NCI-H2171 treated with DMSO at 0.1 percent for 48 hours (cell line): ENCODE measurements around the gene MSANTD1.

Experiments
- DNase-seq: peaks from one replicate; lab custom pipeline; 2025; lab: John Stamatoyannopoulos, UW

The MSANTD1 gene

DNA sequence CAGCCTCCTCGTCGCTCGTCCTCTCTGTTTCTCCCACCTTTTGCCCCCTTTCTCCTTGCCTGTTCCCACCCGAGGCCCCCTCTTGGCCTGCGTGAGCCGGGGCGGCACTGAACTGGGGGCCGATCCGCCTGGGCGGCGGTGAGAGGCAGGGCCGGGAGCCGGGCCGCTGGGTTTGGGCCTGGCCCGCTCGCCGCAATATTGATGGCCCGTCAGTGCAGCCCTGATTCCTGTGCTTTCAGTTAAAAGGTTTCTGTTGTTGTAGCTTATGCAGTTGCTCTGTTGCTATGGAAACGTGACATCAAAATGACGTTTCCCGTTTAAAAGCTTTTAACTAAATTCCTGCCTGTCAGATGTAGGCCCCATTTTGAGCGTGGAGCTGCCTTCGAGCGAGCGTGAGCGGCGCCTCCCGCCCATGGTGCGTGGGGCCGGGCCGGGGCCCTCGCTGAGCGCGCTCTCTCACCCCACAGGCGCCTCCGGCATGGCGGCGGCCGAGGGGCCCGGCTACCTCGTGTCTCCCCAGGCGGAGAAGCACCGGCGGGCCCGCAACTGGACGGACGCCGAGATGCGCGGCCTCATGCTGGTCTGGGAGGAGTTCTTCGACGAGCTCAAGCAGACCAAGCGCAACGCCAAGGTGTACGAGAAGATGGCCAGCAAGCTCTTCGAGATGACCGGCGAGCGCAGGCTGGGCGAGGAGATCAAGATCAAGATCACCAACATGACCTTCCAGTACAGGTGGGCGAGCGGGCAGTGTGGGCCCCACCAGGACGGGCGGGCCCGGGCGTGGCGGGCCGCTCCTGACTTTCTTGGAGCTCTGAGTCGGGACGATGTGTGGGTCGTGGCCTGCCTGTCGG, at the start of gene MSANTD1:
Gene MSANTD1, plus strand, starts transcription at position 349 of the 851 bp plus-strand sequence. Its CDS starts 64 bp downstream, at position 413.
- DNase-seq: no peak

GRCh38 chr4:3199653-3200422, 49.1 kb upstream of the MSANTD1 start:
- no peak for DNase-seq

GRCh38 chr4:3200423-3201090, 48.4 kb upstream of the MSANTD1 start:
- DNase-seq: no peak

- no peak for DNase-seq
Measured at GRCh38 chr4:3201718-3202702, 46.9 kb upstream of the MSANTD1 start.

DNA sequence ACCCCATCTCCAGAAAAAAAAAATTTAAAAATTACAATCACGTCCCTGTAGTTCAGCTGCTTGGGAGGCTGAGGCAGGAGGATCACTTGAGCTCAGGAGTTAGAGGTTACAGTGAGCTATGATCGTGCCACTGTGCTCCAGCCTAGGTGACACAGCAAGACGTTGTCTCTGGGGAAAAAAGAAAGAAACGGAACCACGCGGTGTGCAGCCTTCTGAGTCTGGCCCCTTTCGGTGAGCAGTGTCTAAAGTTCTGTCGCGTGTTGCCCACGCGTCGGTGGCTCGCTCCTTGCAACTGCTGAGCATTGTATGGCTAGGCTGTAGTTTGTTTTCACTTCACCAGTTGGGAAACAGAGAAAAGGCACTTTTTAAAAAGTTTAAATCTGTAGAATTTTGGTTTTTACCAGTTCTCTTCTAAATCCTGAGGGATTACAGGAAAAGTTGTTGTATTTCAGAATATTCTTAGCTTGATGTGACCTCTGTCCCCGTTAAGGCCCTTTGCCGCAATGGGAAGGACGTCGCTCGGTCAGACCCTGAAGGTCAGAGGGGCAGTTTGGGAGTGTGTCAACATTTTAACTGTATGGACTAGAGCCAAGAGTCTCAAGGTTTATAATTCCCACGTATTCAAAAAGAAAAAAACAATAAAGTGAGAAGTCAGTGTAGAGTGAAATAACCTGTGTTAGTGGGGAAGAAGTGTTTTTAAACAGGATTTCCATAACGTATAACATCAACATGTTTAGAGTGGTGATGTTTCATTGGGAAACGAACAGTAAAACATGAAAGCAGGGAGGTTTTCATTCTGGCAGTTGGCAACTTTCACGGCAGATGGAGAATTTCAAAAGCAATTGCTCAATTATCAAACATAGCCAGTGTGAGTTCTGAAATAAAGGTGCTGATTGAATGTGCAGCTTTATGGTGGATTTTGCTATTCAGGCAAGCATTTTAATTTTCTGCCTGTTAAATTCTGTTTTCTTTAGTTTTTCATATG, 45.8 kb upstream of the MSANTD1 start:
- no peak for DNase-seq

DNA sequence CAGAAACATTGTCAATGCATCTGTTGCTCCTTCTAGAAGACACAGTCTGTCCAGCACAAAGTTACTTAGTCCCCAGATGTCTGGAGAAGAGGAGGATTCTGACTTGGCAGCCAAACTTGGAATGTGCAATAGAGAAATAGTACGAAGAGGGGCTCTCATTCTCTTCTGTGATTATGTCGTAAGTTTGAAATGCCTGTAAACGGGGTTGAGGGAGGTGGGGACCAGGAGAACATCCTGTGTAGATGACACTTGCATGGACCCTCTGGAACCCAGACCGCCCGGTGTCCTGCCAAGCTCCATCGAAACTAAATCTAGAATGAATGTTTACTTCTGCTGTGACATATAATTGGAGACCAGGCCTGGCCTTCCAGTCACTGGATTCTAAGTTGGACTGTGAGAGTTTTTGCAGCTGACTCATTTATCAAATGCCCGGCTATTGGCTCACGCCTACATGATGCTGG, 45.0 kb upstream of the MSANTD1 start:
- DNase-seq: no peak

- no peak for DNase-seq
Measured at GRCh38 chr4:3205995-3206394, 43.0 kb upstream of the MSANTD1 start.

DNA sequence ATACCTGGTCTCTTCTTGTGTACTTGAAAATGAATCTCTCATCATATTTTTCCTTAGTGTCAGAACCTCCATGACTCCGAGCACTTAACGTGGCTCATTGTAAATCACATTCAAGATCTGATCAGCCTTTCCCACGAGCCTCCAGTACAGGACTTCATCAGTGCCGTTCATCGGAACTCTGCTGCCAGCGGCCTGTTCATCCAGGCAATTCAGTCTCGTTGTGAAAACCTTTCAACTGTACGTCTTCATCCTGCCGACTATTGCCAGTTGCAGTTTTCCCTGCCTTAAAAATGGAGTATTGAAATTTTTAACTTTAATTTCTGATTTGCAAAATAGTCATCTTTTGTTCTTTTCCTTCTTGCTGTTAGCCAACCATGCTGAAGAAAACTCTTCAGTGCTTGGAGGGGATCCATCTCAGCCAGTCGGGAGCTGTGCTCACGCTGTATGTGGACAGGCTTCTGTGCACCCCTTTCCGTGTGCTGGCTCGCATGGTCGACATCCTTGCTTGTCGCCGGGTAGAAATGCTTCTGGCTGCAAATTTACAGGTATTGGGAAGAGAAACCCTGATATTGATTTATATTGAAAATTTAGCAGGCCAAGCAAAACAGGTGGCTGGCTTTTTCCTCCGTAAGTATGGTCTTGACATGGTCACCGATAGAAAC, 42.4 kb upstream of the MSANTD1 start:
- DNase-seq: no peak

- no peak for DNase-seq
Measured at GRCh38 chr4:3207531-3208037, 41.4 kb upstream of the MSANTD1 start.

DNA sequence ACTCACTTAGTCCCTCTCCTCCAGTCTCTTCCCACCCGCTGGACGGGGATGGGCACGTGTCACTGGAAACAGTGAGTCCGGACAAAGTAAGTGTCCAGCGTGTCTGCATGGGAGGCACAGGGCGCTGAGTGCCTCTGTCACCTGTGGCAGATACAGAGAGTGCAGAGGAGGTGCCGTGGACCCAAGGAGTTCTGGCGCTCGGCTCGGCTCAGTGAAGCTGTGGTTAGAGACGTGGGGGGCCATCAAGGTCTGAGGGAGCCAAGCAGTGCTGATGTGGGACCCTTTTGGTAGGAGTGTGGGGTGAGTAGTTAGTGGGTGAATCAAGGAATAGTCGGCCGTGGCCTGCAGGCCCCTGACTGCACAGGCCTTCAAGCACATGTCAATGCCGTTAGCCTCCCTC, 40.1 kb upstream of the MSANTD1 start:
- DNase-seq: no peak

DNA sequence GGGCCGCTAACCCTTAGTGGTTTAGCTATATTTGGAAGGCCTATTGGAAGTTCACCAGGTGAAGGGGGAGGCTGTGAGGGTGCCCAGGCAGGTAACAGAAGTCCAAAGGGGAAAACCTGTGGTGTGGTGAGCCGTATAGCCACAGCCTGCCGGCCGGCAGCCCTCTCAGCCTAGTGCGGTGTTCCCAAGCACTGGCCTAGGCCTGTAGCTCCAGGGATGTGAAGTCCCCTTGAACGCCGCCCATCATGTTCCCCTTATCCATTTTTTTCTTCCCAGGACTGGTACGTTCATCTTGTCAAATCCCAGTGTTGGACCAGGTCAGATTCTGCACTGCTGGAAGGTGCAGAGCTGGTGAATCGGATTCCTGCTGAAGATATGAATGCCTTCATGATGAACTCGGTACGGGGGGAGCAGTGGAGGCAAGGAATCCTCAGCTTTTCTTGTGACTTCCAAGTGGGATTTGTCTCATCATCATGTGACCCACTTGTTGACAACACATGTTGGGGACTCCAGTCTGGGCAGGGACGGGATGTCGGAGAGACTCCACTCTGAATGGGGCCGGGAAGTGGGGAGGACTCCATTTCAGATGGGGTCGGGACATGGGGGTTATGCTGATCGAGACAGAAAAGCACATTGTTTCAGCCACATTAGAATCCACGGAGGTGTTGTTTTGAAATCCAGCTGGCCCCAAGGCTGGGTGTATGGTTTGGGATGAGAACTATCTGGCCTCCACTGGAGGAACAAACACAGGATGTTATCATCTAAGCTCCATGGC, 39.2 kb upstream of the MSANTD1 start:
- DNase-seq: no peak

- no peak for DNase-seq
Measured at GRCh38 chr4:3210467-3210866, 38.5 kb upstream of the MSANTD1 start.

DNA sequence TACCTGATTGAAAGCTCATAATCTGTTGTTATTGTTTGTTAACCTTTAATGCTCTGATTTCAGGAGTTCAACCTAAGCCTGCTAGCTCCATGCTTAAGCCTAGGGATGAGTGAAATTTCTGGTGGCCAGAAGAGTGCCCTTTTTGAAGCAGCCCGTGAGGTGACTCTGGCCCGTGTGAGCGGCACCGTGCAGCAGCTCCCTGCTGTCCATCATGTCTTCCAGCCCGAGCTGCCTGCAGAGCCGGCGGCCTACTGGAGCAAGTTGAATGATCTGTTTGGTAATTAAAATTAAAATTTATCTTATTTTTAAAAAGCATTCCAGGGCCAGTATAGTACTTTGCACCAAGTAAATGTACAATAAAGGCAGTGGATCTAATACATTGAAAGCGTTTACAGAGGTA, 37.1 kb upstream of the MSANTD1 start:
- DNase-seq: no peak

DNA sequence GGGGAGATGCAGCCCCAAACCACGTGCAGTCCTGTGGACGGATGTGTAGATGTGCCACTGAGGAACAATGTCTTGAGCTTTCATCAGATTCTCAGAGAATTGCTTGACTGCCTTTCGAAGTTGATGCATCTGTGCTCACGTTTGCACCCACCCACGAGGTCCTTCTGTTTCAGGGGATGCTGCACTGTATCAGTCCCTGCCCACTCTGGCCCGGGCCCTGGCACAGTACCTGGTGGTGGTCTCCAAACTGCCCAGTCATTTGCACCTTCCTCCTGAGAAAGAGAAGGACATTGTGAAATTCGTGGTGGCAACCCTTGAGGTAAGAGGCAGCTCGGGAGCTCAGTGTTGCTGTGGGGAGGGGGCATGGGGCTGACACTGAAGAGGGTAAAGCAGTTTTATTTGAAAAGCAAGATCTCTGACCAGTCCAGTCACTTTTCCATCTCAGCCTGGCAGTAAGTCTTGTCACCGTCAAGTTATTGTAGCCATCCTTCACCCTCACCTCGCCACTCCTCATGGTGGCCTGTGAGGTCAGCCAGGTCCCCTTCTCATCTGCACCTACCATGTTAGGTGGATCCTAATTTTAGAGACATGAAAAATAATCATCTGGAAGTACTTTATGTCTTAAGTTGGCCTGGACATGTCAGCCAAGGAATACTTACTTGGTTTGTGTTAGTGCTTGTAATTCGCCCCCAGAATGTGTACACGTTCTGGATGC, 36.4 kb upstream of the MSANTD1 start:
- no peak for DNase-seq

DNA sequence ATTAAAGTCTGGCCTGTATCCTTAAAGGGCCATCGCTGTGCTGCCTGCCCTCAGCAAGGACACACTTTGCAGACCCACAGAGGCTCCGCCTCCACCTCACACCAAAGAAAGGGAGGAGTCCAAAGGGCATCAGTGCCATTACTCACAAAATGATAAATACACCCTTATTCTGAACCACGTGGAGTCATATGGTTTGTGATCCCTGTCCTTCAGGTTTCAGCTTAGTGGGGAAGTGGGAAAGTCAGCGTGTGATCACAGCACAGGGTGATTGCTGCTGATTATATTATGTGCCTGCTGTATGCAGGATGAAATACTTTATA, 35.9 kb upstream of the MSANTD1 start:
- DNase-seq: no peak

GRCh38 chr4:3213661-3214250, 35.2 kb upstream of the MSANTD1 start:
- DNase-seq: no peak

DNA sequence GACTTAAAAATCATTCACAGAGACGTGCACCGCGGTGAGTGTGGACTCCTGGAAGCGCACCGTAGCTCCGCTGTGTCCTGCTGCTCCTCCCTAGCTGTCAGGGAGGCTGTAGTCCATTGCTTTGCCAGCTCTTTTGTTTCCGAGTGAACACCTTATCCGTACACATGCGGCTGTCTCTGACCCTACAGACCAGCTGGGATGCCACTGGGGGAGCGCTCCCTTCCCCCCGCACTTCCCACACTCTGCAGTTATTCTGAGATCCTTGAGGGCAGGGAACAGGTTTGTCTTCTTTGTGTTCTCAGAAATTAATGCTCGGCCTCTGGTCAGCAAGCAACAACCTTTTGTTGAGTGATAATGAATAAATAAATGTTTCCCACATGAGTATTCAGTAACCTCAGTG, 33.7 kb upstream of the MSANTD1 start:
- no peak for DNase-seq

GRCh38 chr4:3215733-3216132, 33.2 kb upstream of the MSANTD1 start:
- no peak for DNase-seq
